Activated naive CD8-positive, alpha-beta T cell (primary cell): ENCODE results near the gene FOXE1.
A peak's percentile ranks its signal among the peaks of the same experiment; 100 is the strongest.

Experiments
- H3K27ac Mint-ChIP-seq: one replicate; pipeline ENCODE4 v1.8.0; 2021; ENCODE audit warnings: mixed read lengths
- H3K27me3 Mint-ChIP-seq: one replicate; pipeline ENCODE4 v1.8.0; 2021; ENCODE audit warnings: mixed read lengths
- H3K36me3 Mint-ChIP-seq: one replicate; pipeline ENCODE4 v1.8.0; 2021; ENCODE audit warnings: mixed read lengths
- H3K4me1 Mint-ChIP-seq: one replicate; pipeline ENCODE4 v1.8.0; 2021; ENCODE audit warnings: low read depth, mixed read lengths
- H3K4me3 Mint-ChIP-seq: one replicate; pipeline ENCODE4 v1.8.0; 2021; ENCODE audit warnings: mild to moderate bottlenecking, mixed read lengths
- H3K9me3 Mint-ChIP-seq: one replicate; pipeline ENCODE4 v1.8.0; 2021; ENCODE audit warnings: low read depth, mixed read lengths

Gene FOXE1

GRCh38 chr9:97854696-97855485 lies 1.9 kb downstream of the FOXE1 start:
- Mint-ChIP-seq H3K4me3 (peak overlapping the region; percentile 35), H3K27ac (no peak overlapping the region)

GRCh38 chr9:97855486-97855875 lies 2.5 kb downstream of the FOXE1 start:
- Mint-ChIP-seq H3K27ac (no peak overlapping the region), H3K27me3 (peaks cover 46% of the 10 kb centered on the region), H3K36me3 (no peaks in the 10 kb centered on the region), H3K4me3 (peak overlapping the region; percentile 35), H3K9me3 (no peaks in the 10 kb centered on the region), H3K4me1 (peaks cover 21% of the 10 kb centered on the region)

More at GRCh38 chr9:97854696-97855485, 1.9 kb downstream of the FOXE1 start:
- Mint-ChIP-seq H3K36me3 (no peaks in the 10 kb centered on the region), H3K9me3 (no peaks in the 10 kb centered on the region), H3K4me1 (peaks cover 24% of the 10 kb centered on the region), H3K27me3 (peaks cover 47% of the 10 kb centered on the region)

GRCh38 chr9:97855899-97856298 lies 2.9 kb downstream of the FOXE1 start:
- Mint-ChIP-seq H3K36me3 (no peaks in the 10 kb centered on the region), H3K27ac (no peak overlapping the region), H3K9me3 (no peaks in the 10 kb centered on the region), H3K4me3 (peak overlapping the region; percentile 10), H3K27me3 (peaks cover 46% of the 10 kb centered on the region), H3K4me1 (peaks cover 21% of the 10 kb centered on the region)

- Mint-ChIP-seq H3K4me1 (peaks cover 21% of the 10 kb centered on the region), H3K36me3 (no peaks in the 10 kb centered on the region), H3K9me3 (no peaks in the 10 kb centered on the region), H3K27me3 (peaks cover 51% of the 10 kb centered on the region), H3K27ac (no peak overlapping the region), H3K4me3 (peak overlapping the region; percentile 46)
Observed at GRCh38 chr9:97856857-97857605, 4.0 kb downstream of the FOXE1 start.

- H3K36me3 Mint-ChIP-seq: no peaks in the 10 kb centered on the region
- no peak overlapping the region for H3K27ac Mint-ChIP-seq
- H3K4me1 Mint-ChIP-seq: peaks cover 17% of the 10 kb centered on the region
- H3K27me3 Mint-ChIP-seq: peaks cover 54% of the 10 kb centered on the region
- peak overlapping the region; percentile 46 for H3K4me3 Mint-ChIP-seq
- no peaks in the 10 kb centered on the region for H3K9me3 Mint-ChIP-seq
Observed at GRCh38 chr9:97857606-97858392, 4.8 kb downstream of the FOXE1 start.

DNA sequence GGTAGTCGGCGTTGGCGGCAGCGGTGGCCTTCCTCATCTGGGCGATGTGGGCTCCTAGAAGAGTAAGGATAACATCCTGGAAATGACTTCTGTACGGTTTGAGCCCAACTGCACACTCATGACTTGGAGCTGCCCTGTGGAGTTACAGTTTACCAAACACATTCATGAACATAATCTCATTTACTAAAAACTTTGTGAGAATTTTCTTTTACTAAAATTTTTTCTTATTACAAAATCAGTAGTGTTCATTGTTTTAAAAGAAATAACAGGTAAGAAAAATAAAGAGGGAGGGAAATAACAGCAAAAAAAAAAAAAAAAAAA lies 5.3 kb downstream of the FOXE1 start:
- Mint-ChIP-seq H3K27ac (no peak overlapping the region), H3K4me1 (peaks cover 17% of the 10 kb centered on the region), H3K9me3 (no peaks in the 10 kb centered on the region), H3K27me3 (peaks cover 54% of the 10 kb centered on the region), H3K36me3 (no peaks in the 10 kb centered on the region), H3K4me3 (peak overlapping the region; percentile 35)

- peaks cover 54% of the 10 kb centered on the region for H3K27me3 Mint-ChIP-seq
- peaks cover 17% of the 10 kb centered on the region for H3K4me1 Mint-ChIP-seq
- no peak overlapping the region for H3K27ac Mint-ChIP-seq
- H3K4me3 Mint-ChIP-seq: no peak overlapping the region
- H3K36me3 Mint-ChIP-seq: no peaks in the 10 kb centered on the region
- no peaks in the 10 kb centered on the region for H3K9me3 Mint-ChIP-seq
Observed at GRCh38 chr9:97858826-97859225, 5.8 kb downstream of the FOXE1 start.

- H3K27ac Mint-ChIP-seq: no peak overlapping the region
- H3K27me3 Mint-ChIP-seq: peaks cover 57% of the 10 kb centered on the region
- peaks cover 3% of the 10 kb centered on the region for H3K36me3 Mint-ChIP-seq
- H3K4me1 Mint-ChIP-seq: peaks cover 14% of the 10 kb centered on the region
- H3K9me3 Mint-ChIP-seq: no peaks in the 10 kb centered on the region
- no peak overlapping the region for H3K4me3 Mint-ChIP-seq
Observed at GRCh38 chr9:97859346-97859745, 6.3 kb downstream of the FOXE1 start.

- H3K27ac Mint-ChIP-seq: no peak overlapping the region
- H3K9me3 Mint-ChIP-seq: peaks cover 9% of the 10 kb centered on the region
- peaks cover 12% of the 10 kb centered on the region for H3K4me1 Mint-ChIP-seq
- H3K36me3 Mint-ChIP-seq: peaks cover 12% of the 10 kb centered on the region
- peaks cover 61% of the 10 kb centered on the region for H3K27me3 Mint-ChIP-seq
- no peak overlapping the region for H3K4me3 Mint-ChIP-seq
Observed at GRCh38 chr9:97860451-97861147, 7.6 kb downstream of the FOXE1 start.

DNA sequence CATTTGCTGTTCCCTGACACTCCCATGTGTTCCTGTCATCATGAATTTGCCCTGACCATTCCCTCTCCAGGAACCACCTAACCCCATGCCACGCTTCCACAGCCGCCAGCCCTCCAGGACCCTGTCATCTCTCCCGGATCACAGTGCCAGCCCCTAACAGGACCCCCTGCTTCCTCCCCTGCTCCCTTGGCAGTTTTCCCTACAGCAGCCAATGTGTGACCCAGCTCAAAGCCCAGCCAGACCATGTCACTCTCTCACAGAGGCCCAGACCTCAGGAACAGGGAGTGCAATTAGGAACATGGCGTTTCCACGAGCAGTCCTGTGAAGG lies 8.1 kb downstream of the FOXE1 start:
- Mint-ChIP-seq H3K36me3 (peaks cover 17% of the 10 kb centered on the region), H3K4me1 (peaks cover 12% of the 10 kb centered on the region), H3K27ac (no peak overlapping the region), H3K4me3 (no peak overlapping the region), H3K9me3 (peaks cover 14% of the 10 kb centered on the region), H3K27me3 (peaks cover 61% of the 10 kb centered on the region)

DNA sequence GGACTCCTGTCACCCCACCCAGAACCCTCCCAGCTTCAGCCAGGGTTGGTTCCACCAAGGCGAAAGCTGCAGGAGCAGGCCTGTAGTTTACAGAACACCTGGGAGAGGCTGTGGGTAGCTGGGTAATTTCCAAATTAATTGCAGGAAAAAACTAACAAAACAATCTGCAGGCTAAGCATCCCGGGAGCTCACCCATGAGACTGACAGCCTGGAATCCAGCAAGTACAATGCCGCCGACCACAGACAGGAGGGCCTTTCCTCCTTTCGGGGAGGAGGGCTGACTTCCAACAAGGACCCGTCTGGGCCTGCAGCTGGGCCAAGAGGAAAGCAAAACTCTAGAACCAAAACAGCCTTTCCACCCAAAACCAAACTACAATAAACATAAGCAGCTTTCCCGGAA lies 10.3 kb downstream of the FOXE1 start:
- H3K9me3 Mint-ChIP-seq: peaks cover 24% of the 10 kb centered on the region
- H3K4me1 Mint-ChIP-seq: peaks cover 2% of the 10 kb centered on the region
- peaks cover 50% of the 10 kb centered on the region for H3K27me3 Mint-ChIP-seq
- no peak overlapping the region for H3K4me3 Mint-ChIP-seq
- H3K36me3 Mint-ChIP-seq: peaks cover 23% of the 10 kb centered on the region
- no peak overlapping the region for H3K27ac Mint-ChIP-seq

DNA sequence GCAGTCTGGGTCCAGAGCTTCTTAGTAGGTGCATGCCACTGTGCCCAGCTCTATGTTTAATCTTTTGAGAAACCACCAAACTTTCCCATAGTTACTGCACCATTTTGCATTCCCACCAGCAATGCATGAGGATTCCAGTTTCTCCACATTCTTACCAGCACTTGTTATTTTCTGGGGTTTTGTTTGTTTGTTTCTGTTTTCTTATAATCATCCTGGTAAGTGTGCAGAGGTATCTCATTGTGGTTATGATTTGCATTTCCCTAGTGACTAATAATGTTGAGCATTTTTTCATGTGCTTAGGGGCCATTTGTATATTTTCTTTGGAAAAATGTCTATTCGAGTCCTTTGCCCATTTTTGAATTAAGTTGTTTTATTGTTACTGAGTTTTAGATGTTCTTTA lies 11.4 kb downstream of the FOXE1 start:
- peaks cover 45% of the 10 kb centered on the region for H3K27me3 Mint-ChIP-seq
- H3K9me3 Mint-ChIP-seq: peaks cover 24% of the 10 kb centered on the region
- H3K4me1 Mint-ChIP-seq: no peaks in the 10 kb centered on the region

GRCh38 chr9:97866300-97866699 lies 13.3 kb downstream of the FOXE1 start:
- Mint-ChIP-seq H3K27me3 (peaks cover 32% of the 10 kb centered on the region), H3K27ac (no peak overlapping the region), H3K4me1 (no peaks in the 10 kb centered on the region), H3K36me3 (peaks cover 29% of the 10 kb centered on the region), H3K4me3 (no peak overlapping the region), H3K9me3 (peaks cover 24% of the 10 kb centered on the region)

More for the DNA sequence above, 11.4 kb downstream of the FOXE1 start:
- peaks cover 26% of the 10 kb centered on the region for H3K36me3 Mint-ChIP-seq
- H3K27ac Mint-ChIP-seq: no peak overlapping the region
- H3K4me3 Mint-ChIP-seq: no peak overlapping the region

- Mint-ChIP-seq H3K9me3 (peaks cover 24% of the 10 kb centered on the region), H3K27me3 (peaks cover 29% of the 10 kb centered on the region), H3K36me3 (peaks cover 32% of the 10 kb centered on the region), H3K4me3 (no peak overlapping the region), H3K27ac (no peak overlapping the region), H3K4me1 (no peaks in the 10 kb centered on the region)
Observed at GRCh38 chr9:97866848-97867247, 13.8 kb downstream of the FOXE1 start.
